GM19438 (cell line): ENCODE measurements around the gene RABL6.
A peak's percentile ranks its signal among the peaks of the same experiment; 100 is the strongest.
"Not testable (repeated sequence)": the region's sequence is repeated elsewhere in the genome, so short reads cannot be mapped to it uniquely, and the experiment has no call there.

Source experiments
- ATAC-seq: cut with Tn5 transposase; IDR thresholded peaks from one replicate; pipeline ENCODE4 v1.9.1; 2021; ENCODE audit warnings: low read depth; ENCODE audit not compliant: unreplicated experiment

RABL6 gene

DNA sequence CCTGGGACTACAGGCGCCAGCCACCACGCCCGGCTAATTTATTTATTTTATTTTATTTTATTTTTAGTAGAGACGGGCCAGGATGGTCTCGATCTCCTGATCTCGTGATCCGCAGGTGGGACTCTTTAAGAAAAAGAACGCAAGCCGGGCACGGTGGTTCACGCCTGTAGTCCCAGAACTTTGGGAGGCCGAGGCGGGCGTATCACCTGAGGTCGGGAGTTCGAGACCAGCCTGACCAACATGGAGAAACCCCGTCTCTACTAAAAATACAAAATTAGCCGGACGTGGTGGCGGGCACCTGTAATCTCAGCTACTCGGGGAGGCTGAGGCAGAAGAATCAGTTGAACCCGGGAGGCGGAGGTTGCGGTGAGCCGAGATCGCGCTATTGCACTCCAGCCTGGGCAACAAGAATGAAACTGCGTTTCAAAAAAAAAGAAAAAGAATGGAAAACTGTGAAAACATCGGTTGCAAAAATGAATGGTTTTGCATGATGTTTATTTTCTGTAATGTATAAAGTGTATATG lies 59.2 kb downstream of the RABL6 start:
- ATAC-seq: not testable (repeated sequence)

GRCh38 chr9:136867480-136867879 lies 59.7 kb downstream of the RABL6 start:
- ATAC-seq: no peak

GRCh38 chr9:136867917-136868316 lies 60.2 kb downstream of the RABL6 start:
- no peak for ATAC-seq

DNA sequence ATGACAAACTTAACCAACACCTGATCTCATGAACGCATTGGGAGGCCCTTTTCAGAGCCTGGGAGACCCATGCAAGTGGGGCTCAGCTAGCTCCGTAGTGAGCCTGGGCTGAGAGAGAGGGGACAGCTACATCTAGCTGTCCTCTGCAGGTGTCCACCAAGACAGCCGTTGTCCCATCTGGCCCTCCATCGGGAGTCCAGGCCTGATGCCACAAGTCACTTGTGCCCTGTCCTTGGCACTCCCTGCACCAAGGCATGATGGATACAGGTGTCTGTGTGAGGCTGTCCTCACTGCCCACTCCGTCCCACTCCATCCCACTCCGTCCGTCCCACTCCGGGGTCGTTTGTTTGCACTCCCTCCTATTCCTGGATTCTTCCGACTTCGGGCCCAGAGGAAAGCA lies 60.9 kb downstream of the RABL6 start:
- no peak for ATAC-seq

- not testable (repeated sequence) for ATAC-seq
Observed at GRCh38 chr9:136869611-136870010, 61.9 kb downstream of the RABL6 start.

GRCh38 chr9:136875155-136875554 lies 67.4 kb downstream of the RABL6 start:
- no peak for ATAC-seq

DNA sequence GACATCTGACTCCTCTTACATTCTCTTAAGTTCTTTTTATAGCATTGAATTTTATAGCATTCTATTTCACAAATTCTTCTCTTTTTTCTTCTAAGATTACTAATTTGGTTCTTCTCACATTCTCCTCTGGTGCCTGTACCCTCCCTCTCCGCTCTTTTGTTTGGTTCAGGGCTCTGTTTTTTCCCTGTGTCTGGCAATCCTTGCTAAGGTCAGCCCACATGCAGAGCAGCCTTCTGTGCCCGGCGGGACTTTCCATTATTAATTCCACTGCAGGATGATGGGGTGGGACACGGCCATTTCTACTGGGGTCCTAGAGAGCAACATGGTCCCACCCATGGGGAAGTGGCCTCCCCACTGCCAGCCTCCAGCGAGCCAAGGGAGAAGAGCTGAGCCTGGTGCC lies 68.7 kb downstream of the RABL6 start:
- no peak for ATAC-seq

GRCh38 chr9:136880651-136881050 lies 72.9 kb downstream of the RABL6 start:
- ATAC-seq: no peak

DNA sequence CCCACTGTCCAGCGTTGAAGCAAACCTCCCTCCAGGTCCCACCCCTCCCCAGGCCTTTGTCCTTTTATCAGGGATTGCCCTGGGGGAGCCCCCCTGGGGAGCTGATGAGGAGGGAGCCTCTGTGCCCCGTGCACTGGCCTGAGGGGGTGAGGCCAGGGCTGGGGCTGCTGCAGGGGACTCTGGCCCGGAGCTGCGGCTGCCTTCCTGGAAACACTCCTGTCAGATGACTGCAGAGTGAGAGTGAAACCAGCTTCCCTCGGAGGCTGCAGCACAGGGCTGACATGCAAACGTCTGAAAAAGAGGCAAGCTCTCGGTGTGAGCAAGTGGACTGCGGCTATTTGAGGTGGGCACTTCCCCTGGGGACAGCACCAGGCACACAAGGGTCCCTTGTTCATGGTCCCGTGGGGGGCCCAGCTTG lies 74.0 kb downstream of the RABL6 start:
- ATAC-seq: no peak

GRCh38 chr9:136882109-136882946 lies 74.6 kb downstream of the RABL6 start:
- no peak for ATAC-seq

GRCh38 chr9:136882947-136883283 lies 75.2 kb downstream of the RABL6 start:
- ATAC-seq: not testable (repeated sequence)

GRCh38 chr9:136883670-136884069 lies 75.9 kb downstream of the RABL6 start:
- not testable (repeated sequence) for ATAC-seq

DNA sequence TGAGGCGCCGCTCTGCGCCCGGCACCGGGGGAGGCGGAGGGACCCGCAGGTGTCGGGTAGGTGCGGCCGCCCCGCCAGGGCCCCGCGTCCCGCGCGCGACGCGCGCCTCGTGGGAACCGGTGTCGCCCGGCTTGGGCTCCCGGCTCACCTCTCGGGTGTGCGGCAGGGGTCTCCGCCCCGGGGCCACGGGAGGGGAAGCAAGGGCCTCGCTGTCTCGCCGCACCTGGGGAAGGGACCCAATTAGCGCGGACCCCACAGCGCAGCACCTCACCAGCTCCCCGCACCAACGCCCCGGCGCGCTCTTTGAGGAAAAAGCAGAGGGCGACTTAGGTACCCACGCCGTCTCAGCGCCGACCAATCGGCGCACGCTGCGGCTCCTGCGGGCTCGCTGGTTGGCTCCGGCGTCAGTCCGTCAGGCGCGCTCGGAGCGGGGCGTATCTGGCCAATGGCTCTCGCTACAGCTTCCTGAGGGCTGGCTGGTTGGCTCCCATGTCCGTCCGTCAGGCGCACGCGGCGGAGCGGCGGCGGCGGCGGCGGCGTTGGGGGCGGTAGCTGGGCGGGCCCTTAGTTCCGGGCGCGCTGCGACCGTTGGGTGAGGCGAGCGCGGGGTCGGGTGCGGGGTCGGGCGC lies 78.3 kb downstream of the RABL6 start, which contains the start of gene TRAF2:
TSS of gene TRAF2 (plus strand) at position 567 of the 629 bp plus-strand sequence. CDS start 12,225 bp downstream, outside the sequence.
- peak; percentile 82 for ATAC-seq

DNA sequence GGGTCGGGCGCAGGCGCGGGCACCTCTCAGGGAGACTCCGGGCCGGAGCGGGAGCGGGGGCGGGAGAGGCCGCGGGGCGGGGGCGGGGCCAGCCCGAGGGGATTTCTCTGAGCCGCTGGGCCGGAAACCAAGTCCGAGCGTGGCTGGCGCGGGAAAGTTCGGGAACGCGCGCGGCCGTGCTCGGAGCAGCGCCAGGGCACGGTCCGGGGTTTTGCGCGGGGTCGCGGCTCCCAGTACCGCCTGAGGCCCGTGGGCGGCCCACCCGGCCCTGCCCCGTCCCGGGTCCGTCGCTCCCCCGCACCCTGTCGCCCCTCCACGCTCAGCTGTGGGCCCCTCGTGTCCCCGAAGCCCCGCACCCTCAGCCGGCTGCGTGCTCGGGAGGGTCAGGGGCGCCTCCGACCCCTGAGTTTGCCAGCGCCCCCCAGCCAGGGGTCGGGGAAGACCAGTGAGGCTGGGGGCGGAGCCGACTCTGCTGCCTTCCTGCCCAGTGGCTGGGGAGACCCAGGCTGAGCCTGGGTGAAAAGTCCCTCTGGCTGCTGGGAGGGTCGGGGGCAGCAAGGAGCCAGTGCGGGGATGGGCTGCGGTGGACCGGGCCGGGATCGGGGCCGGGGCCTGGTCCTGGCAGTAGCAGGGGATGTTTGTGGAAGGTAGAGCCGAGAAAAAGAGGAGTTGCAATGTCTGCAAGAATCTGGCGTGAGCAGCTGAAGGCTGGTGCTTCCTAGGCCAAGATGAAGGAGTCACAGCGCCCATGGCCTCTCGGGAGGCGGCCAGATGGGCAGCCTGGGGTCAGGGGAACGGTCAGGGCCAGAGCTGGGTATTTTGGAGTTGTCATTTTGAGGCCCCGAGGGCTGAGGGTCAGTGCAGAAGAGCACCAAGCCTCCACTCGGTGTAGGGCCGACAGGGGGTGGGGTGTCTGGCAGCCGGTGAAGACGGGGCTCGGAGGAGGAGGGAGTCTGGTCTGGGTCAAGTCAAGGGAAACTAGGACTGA lies 79.2 kb downstream of the RABL6 start:
- ATAC-seq: peak; percentile 28

- ATAC-seq: no peak
Observed at GRCh38 chr9:136888454-136888853, 80.7 kb downstream of the RABL6 start.

DNA sequence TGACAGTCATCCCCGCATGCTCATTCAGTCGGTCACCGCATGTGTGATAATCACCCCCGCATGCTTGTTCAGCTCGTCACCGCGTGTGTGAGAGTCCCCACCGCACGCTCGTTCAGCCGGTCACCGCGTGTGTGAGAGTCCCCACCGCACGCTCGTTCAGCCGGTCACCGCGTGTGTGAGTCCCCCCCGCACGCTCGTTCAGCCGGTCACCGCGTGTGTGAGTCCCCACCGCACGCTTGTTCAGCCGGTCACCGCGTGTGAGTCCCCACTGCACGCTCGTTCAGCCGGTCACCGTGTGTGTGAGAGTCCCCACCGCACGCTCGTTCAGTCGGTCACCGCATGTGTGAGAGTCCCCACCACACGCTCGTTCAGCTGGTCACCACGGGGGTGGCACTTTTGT lies 82.1 kb downstream of the RABL6 start:
- ATAC-seq: no peak

GRCh38 chr9:136890661-136891060 lies 82.9 kb downstream of the RABL6 start:
- ATAC-seq: no peak
